A549 (cell line): Measurements from ENCODE around the gene ZNF574.

Source experiments
- CTCF ChIP-seq: fragments of >200 bp; sonication (Bioruptor Twin); formaldehyde crosslinking; IDR thresholded peaks from 3 replicates; pipeline ENCODE4 v1.5.1; 2016
- RFX5 ChIP-seq: fragments of 450-650 bp; IDR thresholded peaks from 2 replicates; pipeline ENCODE4 v1.7.1; 2014; ENCODE audit warnings: antibody characterized with exemption, mild to moderate bottlenecking, moderate library complexity
- RNF2 ChIP-seq: fragments of 200-600 bp; sonication (generic); IDR thresholded peaks from 2 replicates; pipeline ENCODE4 v1.6.1; 2016; ENCODE audit warnings: low read depth, mild to moderate bottlenecking, antibody characterized with exemption, moderate library complexity, borderline replicate concordance

GRCh38 chr19:42071247-42071646 is 4.7 kb upstream of the ZNF574 start:
- TF ChIP-seq RFX5 = no peak
- no peak for TF ChIP-seq CTCF
- TF ChIP-seq RNF2 = no peak
